ENCODE results near the gene SLC25A43. TPM values are rescaled to one million over a fixed set of nuclear protein-coding genes. Genes with fewer than 3 reads are reported as not detected.

SLC25A43 gene
- total RNA-seq, 1 experiment from 2014 or later: 25.8 TPM

DNA sequence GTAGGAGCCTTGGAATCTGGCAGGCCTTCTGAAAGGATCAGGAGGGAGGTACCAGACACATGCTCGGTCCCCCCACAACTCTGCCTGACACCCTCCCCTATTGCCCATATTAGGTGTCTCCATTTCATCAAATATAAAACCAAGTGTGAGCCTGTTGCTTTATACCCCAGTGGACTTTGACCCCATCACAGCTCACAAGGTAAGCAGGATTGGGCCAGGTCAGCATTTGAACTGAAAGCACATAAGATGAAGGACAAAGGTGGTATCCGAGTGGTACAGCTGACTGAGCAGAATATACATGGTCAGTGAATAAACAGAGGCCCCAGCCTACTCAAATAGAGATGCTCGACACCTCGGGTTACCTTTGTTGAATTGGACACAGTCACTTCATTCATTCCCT, 20.0 kb downstream of the SLC25A43 start:
- ChIA-PET POLR2A (ENCODE audit: unreplicated experiment) (no interaction called here), CTCF (no interaction called here)
- Histone ChIP-seq H3K4me1 (ENCODE audit: insufficient read depth, low read length) (no peaks in the 10 kb centered on the region), H3K79me2 (ENCODE audit: low read length) (no peaks in the 10 kb centered on the region), H3K27me3 (ENCODE audit: low read length) (no peaks in the 10 kb centered on the region), H2AFZ (ENCODE audit: low read length) (no peak overlapping the region), H3K9me3 (ENCODE audit: low read length) (no peaks in the 10 kb centered on the region), H3K36me3 (ENCODE audit: low read depth, low read length) (no peaks in the 10 kb centered on the region), H3K9me2 (replicated peaks; ENCODE audit: low read length) (no peaks in the 10 kb centered on the region), H3K27ac (ENCODE audit: low read length) (no peak overlapping the region), H3K9ac (ENCODE audit: low read length) (no peak overlapping the region), H4K20me1 (ENCODE audit: low read length) (no peaks in the 10 kb centered on the region), H3K4me2 (ENCODE audit: low read length) (no peak overlapping the region), H3F3A (ENCODE audit: low read length, unreplicated experiment) (no peaks in the 10 kb centered on the region), H3K4me3 (ENCODE audit: low read length) (no peak overlapping the region)
- no TSS peak for BruUV-seq (replicated peaks)
- intact Hi-C loops (cut with micrococcal nuclease): no loop called here
- TF ChIP-seq EZH2 (IDR thresholded peaks at IDR 0.05; ENCODE audit: low read length, unreplicated experiment): no peak
- TF ChIP-seq, protein P1, sequence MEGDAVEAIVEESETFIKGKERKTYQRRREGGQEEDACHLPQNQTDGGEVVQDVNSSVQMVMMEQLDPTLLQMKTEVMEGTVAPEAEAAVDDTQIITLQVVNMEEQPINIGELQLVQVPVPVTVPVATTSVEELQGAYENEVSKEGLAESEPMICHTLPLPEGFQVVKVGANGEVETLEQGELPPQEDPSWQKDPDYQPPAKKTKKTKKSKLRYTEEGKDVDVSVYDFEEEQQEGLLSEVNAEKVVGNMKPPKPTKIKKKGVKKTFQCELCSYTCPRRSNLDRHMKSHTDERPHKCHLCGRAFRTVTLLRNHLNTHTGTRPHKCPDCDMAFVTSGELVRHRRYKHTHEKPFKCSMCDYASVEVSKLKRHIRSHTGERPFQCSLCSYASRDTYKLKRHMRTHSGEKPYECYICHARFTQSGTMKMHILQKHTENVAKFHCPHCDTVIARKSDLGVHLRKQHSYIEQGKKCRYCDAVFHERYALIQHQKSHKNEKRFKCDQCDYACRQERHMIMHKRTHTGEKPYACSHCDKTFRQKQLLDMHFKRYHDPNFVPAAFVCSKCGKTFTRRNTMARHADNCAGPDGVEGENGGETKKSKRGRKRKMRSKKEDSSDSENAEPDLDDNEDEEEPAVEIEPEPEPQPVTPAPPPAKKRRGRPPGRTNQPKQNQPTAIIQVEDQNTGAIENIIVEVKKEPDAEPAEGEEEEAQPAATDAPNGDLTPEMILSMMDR (conservative IDR thresholded peaks at IDR 0.05; ENCODE audit: low read depth, low read length): no peak
- DNase-seq (no peak), ATAC-seq (no peak)

DNA sequence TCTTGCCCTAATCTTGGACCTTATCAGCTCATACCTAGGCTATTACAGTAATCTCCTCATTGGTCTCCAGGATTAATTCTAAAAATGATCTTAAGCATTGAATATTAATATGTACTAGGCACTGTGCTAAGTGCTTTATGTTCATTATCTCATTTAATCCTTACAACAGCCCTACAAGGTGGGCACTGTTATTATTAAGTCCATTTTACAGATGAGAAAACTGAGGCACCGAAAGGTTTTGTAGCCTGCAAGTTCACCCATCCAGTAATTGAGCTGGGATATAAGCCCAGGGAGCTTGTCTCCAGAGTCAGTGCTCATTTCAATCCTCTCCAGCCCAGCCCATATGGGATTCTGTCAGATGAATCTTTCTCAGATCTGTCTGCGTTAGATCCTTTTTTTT, 20.8 kb downstream of the SLC25A43 start:
- ChIA-PET CTCF (no interaction called here), POLR2A (ENCODE audit: unreplicated experiment) (no interaction called here)
- H3K9me2 ChIP-seq (replicated peaks; ENCODE audit: low read length): no peaks in the 10 kb centered on the region
- DNase-seq (no peak), ATAC-seq (no peak)
- no peaks in the 10 kb centered on the region for H3K79me2 ChIP-seq (ENCODE audit: low read length)
- TF ChIP-seq EZH2 (IDR thresholded peaks at IDR 0.05; ENCODE audit: low read length, unreplicated experiment) (no peak), EZH2phosphoT487 (IDR thresholded peaks at IDR 0.05; ENCODE audit: borderline replicate concordance, low read length) (no peak)
- TF ChIP-seq, protein P1 (conservative IDR thresholded peaks at IDR 0.05; ENCODE audit: low read depth, low read length): no peak
- no peaks in the 10 kb centered on the region for H3F3A ChIP-seq (ENCODE audit: low read length, unreplicated experiment)
- H3K27me3 ChIP-seq (ENCODE audit: low read length): no peaks in the 10 kb centered on the region
- H3K27ac ChIP-seq (ENCODE audit: low read length): no peak overlapping the region
- H3K4me2 ChIP-seq (ENCODE audit: low read length): no peak overlapping the region
- H2AFZ ChIP-seq (ENCODE audit: low read length): no peak overlapping the region
- H3K4me1 ChIP-seq (ENCODE audit: insufficient read depth, low read length): no peaks in the 10 kb centered on the region
- no peaks in the 10 kb centered on the region for H3K9me3 ChIP-seq (ENCODE audit: low read length)
- no peak overlapping the region for H3K4me3 ChIP-seq (ENCODE audit: low read length)
- H4K20me1 ChIP-seq (ENCODE audit: low read length): no peaks in the 10 kb centered on the region
- BruUV-seq (replicated peaks): no TSS peak
- H3K9ac ChIP-seq (ENCODE audit: low read length): no peak overlapping the region
- no peaks in the 10 kb centered on the region for H3K36me3 ChIP-seq (ENCODE audit: low read depth, low read length)
- intact Hi-C loops (cut with micrococcal nuclease): no loop called here

GRCh38 chrX:119421016-119421705, 22.0 kb downstream of the SLC25A43 start:
- no peaks in the 10 kb centered on the region for H3K9me2 ChIP-seq (replicated peaks; ENCODE audit: low read length)
- no peak overlapping the region for H3K4me2 ChIP-seq (ENCODE audit: low read length)
- intact Hi-C loops (cut with micrococcal nuclease): no loop called here
- POLR2A ChIA-PET (ENCODE audit: unreplicated experiment): no interaction called here
- no peaks in the 10 kb centered on the region for H3K27me3 ChIP-seq (ENCODE audit: low read length)
- no peaks in the 10 kb centered on the region for H3K36me3 ChIP-seq (ENCODE audit: low read depth, low read length)
- ATAC-seq (no peak), DNase-seq (no peak)
- no peaks in the 10 kb centered on the region for H4K20me1 ChIP-seq (ENCODE audit: low read length)
- H3K27ac ChIP-seq (ENCODE audit: low read length): no peak overlapping the region
- no peaks in the 10 kb centered on the region for H3K9me3 ChIP-seq (ENCODE audit: low read length)
- no peak for TF ChIP-seq EZH2phosphoT487 (IDR thresholded peaks at IDR 0.05; ENCODE audit: borderline replicate concordance, low read length)
- TF ChIP-seq, protein P1 (conservative IDR thresholded peaks at IDR 0.05; ENCODE audit: low read depth, low read length): no peak
- no peak for TF ChIP-seq EZH2 (IDR thresholded peaks at IDR 0.05; ENCODE audit: low read length, unreplicated experiment)
- no peak overlapping the region for H2AFZ ChIP-seq (ENCODE audit: low read length)
- H3K4me1 ChIP-seq (ENCODE audit: insufficient read depth, low read length): no peaks in the 10 kb centered on the region
- CTCF ChIA-PET: no interaction called here
- no peak overlapping the region for H3K9ac ChIP-seq (ENCODE audit: low read length)
- no peaks in the 10 kb centered on the region for H3K79me2 ChIP-seq (ENCODE audit: low read length)
- no peaks in the 10 kb centered on the region for H3F3A ChIP-seq (ENCODE audit: low read length, unreplicated experiment)
- H3K4me3 ChIP-seq (ENCODE audit: low read length): no peak overlapping the region
- no TSS peak for BruUV-seq (replicated peaks)

Measured in PC-3 (cell line).